PFSK-1 (cell line): ENCODE results near the gene SPIRE1.

ENCODE experiments used
- FOXP2 ChIP-seq: optimal IDR thresholded peaks from 2 replicates; pipeline ENCODE3; 2011; ENCODE audit warnings: borderline replicate concordance, control low read depth, inconsistent platforms; ENCODE audit not compliant: insufficient read depth; ENCODE audit errors: extremely low read length, extremely low read depth
- POLR2AphosphoS5 ChIP-seq: IDR thresholded peaks from 2 replicates; pipeline ENCODE4 v1.6.1; 2012; ENCODE audit warnings: low read depth, mild to moderate bottlenecking, control low read depth, low read length, moderate library complexity
- REST ChIP-seq, 2 experiments: IDR thresholded peaks; 2 replicates each; pipeline versions ENCODE4 v1.6.1 to v1.8.0; 2011 to 2012; ENCODE audit warnings: low read depth in 2 of 2, low read length in 2 of 2, control low read depth in 1 of 2, inconsistent platforms in 1 of 2, mild to moderate bottlenecking in 1 of 2, moderate library complexity in 1 of 2; ENCODE audit not compliant: insufficient read depth in 1 of 2
- SIN3A ChIP-seq: IDR thresholded peaks from 2 replicates; pipeline ENCODE4 v1.6.1; 2012; ENCODE audit warnings: mild to moderate bottlenecking, low read length, moderate library complexity, borderline replicate concordance; ENCODE audit not compliant: insufficient read depth
- TAF1 ChIP-seq: IDR thresholded peaks from 2 replicates; pipeline ENCODE4 v1.6.1; 2012; ENCODE audit warnings: low read length, control low read depth, borderline replicate concordance; ENCODE audit not compliant: insufficient read depth

DNA sequence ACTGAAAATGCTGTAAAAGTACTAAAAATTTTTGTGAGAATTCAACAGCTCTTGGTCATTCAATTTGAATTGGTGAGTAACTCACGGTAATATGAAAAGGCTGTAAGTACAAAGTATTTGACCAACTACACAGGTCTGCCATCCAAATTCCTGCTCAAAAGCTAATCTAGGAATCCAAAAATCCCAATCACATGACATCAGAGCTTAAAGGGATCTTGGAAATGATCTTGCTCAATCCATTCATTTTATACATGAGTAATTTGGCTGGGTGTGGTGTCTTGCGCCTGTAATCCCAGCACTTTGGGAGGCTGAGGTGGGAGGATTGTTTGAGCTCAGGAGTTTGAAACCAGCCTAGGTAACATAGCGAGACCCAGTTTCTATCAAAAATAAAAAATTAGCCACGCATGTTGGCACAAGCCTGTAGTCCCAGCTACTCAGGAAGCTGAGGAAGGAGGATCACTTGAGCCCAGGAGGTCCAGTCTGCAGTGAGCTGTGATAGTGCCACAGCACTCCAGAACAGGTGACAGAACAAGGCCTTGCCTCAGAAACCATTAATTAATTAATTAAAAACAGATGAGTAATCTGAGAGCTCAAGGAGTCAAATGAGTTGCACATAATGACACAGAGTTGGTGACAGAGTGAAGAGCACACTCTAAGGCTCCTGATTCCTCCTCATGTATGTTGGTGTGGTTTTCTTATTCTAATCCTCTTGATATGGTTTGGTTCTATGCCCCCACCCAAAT lies 19.8 kb downstream of the SPIRE1 start:
- TF ChIP-seq SIN3A (no peak), REST (IDR thresholded peaks at IDR 0.05; ENCODE audit: insufficient read depth in 1 of 2, low read depth in 2 of 2, low read length in 2 of 2) (no peak), TAF1 (no peak), POLR2AphosphoS5 (no peak), FOXP2 (no peak)
